SK-N-MC (cell line): Measurements from ENCODE around the gene JAZF1.

Experiments used
- DNase-seq: peaks from one replicate; pipeline ENCODE4 v3.0.0-alpha.2; 2011; ENCODE audit warnings: low read depth, low spot score
- H3K27ac ChIP-seq: fragments of 200-600 bp; sonication (generic); 2 replicates; pipeline ENCODE4 v1.5.1; 2016; ENCODE audit warnings: mixed run types
- H3K36me3 ChIP-seq: fragments of 200-600 bp; sonication (generic); 2 replicates; pipeline ENCODE4 v1.6.1; 2017; ENCODE audit warnings: antibody characterized with exemption, low read length, mixed read lengths; ENCODE audit not compliant: insufficient read depth
- H3K4me3 ChIP-seq: fragments of 200-600 bp; sonication (generic); 2 replicates; pipeline ENCODE4 v1.5.1; 2016
- H3K9ac ChIP-seq: fragments of 200-600 bp; sonication (generic); 2 replicates; pipeline ENCODE4 v1.8.0; 2017; ENCODE audit warnings: mixed run types, mixed read lengths; ENCODE audit not compliant: insufficient read length
- H3K9me3 ChIP-seq: fragments of 200-600 bp; sonication (generic); 2 replicates; pipeline ENCODE4 v1.6.1; 2017; ENCODE audit warnings: low read depth, mild to moderate bottlenecking, antibody characterized with exemption, low read length, moderate library complexity, mixed read lengths
- EZH2 ChIP-seq: fragments of 200-600 bp; sonication (generic); IDR thresholded peaks from one replicate; pipeline ENCODE4 v1.6.1; 2017; ENCODE audit warnings: antibody characterized with exemption
- FOXP2 ChIP-seq: optimal IDR thresholded peaks from 2 replicates; pipeline ENCODE3; 2011; ENCODE audit warnings: mild to moderate bottlenecking, moderate library complexity; ENCODE audit not compliant: insufficient read depth; ENCODE audit errors: extremely low read length, control extremely low read depth
- POLR2AphosphoS5 ChIP-seq: IDR thresholded peaks from 2 replicates; pipeline ENCODE4 v1.6.1; 2012; ENCODE audit warnings: mild to moderate bottlenecking, low read depth, low read length, borderline replicate concordance

The JAZF1 gene

DNA sequence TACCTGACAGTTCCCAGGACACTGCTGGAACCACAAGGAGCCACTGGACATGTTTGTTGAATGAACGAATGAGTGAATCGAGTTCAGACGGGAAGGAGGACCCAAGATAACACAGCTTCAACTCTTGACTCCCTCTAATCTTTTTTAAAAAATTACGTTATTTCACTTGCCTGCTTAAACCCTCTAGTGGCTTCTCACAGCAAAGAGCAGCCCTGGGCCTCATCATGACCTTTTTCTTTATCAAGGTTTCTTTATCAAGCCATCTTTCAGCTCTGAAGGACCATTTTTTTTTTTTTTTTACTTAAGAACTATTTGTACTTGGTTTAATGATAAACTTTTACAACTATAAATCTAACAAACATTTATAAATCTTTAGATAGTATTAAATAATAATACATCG is 330.1 kb downstream of the JAZF1 start:
- TF ChIP-seq POLR2AphosphoS5 (no peak), EZH2 (no peak), FOXP2 (no peak)
- H3K9ac ChIP-seq: no peak overlapping the region
- no peak overlapping the region for H3K27ac ChIP-seq
- no peaks in the 10 kb centered on the region for H3K36me3 ChIP-seq
- no peaks in the 10 kb centered on the region for H3K9me3 ChIP-seq
- H3K4me3 ChIP-seq: no peak overlapping the region
- no peak for DNase-seq

DNA sequence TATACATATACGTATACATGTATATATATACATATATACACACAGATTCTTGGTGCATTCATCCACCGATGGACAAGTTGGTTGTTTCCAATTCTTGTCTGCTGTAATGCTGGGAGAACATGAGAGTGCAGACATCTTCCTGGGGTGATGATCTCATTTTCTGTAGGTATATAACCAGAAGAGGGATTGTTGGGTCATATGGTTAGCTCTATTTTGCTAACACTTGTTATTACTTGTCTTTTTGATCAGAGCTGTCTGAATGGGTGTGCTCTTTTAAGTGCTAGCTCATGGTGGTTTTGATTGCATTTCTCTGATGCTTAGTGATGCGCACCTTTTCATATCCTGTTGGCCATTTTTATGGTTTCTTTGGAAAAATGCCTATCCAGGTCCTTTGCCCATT is 334.2 kb downstream of the JAZF1 start:
- no peak overlapping the region for H3K9ac ChIP-seq
- TF ChIP-seq EZH2 (no peak), POLR2AphosphoS5 (no peak)
- no peaks in the 10 kb centered on the region for H3K9me3 ChIP-seq
- H3K4me3 ChIP-seq: no peak overlapping the region
- H3K36me3 ChIP-seq: no peaks in the 10 kb centered on the region
- H3K27ac ChIP-seq: no peak overlapping the region
- DNase-seq: no peak

DNA sequence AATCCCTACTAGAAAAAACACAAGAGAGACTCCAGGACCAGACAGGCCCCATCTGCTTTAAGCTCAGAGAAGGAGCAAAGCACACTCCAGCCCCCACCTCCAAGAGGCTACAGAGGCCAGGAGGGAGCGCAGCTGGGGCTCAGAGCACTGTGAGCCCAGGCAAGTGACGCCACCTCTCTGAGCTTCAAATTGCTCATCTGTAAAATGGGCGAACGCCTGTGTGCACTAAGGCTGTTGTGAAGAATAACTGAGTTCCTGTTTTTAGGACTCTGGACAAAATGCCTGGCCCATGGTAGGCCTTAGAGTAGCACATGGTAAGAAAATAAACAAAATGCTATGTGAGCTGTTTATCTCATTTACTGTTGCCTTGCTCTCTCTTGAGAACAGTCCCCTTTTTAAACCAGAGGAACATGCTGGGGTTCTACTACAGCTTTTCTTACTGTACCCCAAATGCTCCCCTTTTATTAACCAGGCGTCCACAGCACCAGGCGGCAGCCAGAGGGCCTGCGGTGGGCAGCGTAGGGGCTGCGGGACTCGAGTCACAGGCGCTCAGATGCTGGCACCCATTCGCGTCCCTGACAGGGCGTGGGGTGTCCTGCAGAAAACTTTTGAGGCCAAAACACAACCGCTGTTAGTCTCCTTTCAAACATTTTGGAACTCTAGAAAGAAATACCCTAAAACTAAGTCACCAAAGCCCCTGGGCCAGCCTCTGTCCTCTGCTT is 336.9 kb downstream of the JAZF1 start:
- Histone ChIP-seq H3K9ac (no peak overlapping the region), H3K36me3 (no peaks in the 10 kb centered on the region), H3K27ac (no peak overlapping the region), H3K9me3 (no peaks in the 10 kb centered on the region), H3K4me3 (no peak overlapping the region)
- no peak for TF ChIP-seq POLR2AphosphoS5
- no peak for TF ChIP-seq FOXP2
- no peak for TF ChIP-seq EZH2
- no peak for DNase-seq

DNA sequence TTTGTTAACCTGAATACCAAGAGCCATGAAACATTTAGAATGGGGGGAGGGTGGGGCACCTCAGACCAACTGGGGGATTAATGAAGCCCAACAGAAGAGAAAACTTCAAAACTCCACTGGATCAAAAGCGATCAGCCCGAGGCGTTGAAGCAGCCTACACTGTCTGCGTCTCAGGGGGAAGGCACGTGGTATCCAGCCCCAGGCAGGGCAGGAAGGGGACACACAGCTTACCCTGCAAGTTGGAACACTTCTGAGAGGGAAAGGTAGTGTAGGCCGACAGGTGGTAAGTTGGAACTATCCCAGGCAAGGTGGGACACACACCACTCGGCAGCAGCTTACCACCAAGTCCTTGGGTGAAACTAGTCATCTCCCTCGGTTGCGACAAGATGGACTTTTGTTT is 337.7 kb downstream of the JAZF1 start:
- Histone ChIP-seq H3K9ac (no peak overlapping the region), H3K27ac (no peak overlapping the region), H3K4me3 (no peak overlapping the region), H3K9me3 (no peaks in the 10 kb centered on the region), H3K36me3 (no peaks in the 10 kb centered on the region)
- TF ChIP-seq EZH2: no peak
- TF ChIP-seq FOXP2: no peak
- no peak for TF ChIP-seq POLR2AphosphoS5
- no peak for DNase-seq

DNA sequence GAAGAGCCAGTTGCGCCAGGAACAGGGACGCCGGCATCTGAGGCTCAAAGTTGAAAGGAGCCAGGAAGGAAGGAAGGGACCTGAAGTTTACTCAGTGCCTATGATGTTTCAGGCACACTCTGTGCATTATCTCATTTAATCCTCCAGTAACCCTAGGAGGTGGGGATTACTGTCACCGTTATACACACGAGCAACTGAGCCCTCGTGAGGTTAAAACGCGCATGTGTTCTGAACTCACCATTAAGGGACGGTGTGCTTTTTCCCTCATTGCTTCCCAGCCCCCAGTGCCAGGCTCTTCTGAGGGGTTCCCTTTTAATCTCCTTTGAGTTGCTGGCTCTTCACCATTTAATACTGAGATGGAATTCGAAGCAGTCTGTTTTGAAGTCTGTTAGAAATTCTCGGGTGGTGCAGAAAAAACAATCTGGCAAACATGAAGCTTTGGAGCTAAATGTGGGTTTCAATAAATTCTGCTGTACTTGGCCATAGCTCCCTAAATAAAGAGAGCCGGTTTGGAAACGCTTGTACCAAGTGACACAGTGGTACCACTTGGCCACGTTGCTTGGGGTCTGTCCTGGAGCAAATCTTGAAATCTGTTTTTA is 338.4 kb downstream of the JAZF1 start:
- no peak overlapping the region for H3K4me3 ChIP-seq
- no peaks in the 10 kb centered on the region for H3K36me3 ChIP-seq
- TF ChIP-seq POLR2AphosphoS5: no peak
- no peak for TF ChIP-seq EZH2
- no peak for TF ChIP-seq FOXP2
- DNase-seq: no peak
- no peaks in the 10 kb centered on the region for H3K9me3 ChIP-seq
- no peak overlapping the region for H3K27ac ChIP-seq
- no peak overlapping the region for H3K9ac ChIP-seq

DNA sequence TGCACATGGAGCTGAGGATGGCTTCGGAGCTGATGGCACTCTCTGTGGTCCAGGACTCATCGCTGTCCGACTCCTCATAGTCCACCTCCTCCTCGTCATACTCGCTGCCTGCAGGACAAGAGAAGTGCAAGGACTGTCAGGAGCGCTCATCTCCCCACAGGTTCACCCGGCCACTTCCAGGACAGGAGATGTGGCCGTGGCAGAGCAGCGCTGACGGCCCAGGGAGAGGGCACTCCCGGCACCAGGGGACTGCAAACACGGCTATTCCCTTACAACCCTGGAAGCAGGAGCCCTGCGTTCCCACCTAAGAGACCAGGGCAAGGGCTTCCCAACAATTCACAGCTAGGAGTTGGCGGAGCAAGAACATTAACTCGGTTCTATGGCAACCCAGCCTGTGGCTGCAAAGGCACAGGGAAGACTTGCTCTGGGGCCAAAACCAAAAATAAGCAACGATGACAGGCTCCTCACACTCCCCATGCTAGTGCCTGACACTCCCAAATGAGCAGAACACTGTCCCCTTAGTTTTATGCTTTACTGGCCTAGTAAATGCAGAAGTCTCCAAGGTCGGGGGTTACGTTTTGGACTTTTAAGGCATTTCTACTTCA is 339.7 kb downstream of the JAZF1 start:
- TF ChIP-seq FOXP2 (no peak), EZH2 (no peak)

DNA sequence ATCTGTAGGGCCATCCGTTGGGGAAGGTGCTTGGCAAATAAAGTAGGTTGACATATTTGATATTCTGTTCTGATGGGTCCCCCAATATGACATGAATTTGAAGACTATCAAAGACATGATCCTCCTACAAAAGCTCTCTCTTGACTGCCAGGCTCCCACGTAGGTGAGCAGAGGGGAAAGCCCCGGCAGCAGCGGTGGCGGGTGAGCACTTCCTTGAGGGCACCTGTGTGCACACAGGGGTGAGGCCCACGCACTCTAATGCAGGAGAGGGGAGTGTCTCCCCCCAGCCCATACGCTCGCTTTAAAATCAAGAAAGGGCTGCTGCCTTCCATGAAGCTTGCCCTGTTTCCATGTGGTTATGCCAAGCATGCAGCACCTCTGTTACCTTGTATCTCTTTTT is 340.3 kb downstream of the JAZF1 start:
- H3K27ac ChIP-seq: no peak overlapping the region
- TF ChIP-seq EZH2 (no peak), POLR2AphosphoS5 (no peak), FOXP2 (no peak)
- no peak overlapping the region for H3K4me3 ChIP-seq
- no peak for DNase-seq
- H3K9ac ChIP-seq: no peak overlapping the region
- no peaks in the 10 kb centered on the region for H3K36me3 ChIP-seq
- H3K9me3 ChIP-seq: no peaks in the 10 kb centered on the region

More for the DNA sequence above, 339.7 kb downstream of the JAZF1 start:
- Histone ChIP-seq H3K36me3 (no peaks in the 10 kb centered on the region), H3K9ac (no peak overlapping the region), H3K9me3 (no peaks in the 10 kb centered on the region), H3K4me3 (no peak overlapping the region), H3K27ac (no peak overlapping the region)
- no peak for DNase-seq

DNA sequence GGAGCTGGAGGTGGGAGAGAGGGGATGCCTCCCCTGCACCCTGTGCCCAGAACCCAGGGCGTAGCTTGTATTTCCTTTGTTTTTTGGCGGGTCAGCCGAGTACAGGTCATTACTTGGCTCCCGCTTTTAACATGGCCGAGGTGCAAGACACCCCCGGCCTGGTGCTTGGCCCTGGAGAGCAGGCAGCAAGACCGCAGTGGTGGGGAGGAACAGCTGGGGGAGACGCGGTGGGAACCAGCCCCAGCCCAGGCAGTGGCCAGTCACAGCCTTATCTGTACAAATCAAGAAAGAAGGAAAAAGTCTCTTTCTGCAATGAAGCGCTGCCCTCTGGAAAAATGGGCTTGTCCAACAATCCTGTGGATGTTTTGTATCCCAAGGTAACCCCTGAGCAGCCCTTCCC is 341.5 kb downstream of the JAZF1 start:
- Histone ChIP-seq H3K9me3 (no peaks in the 10 kb centered on the region), H3K4me3 (no peak overlapping the region), H3K27ac (no peak overlapping the region), H3K9ac (no peak overlapping the region), H3K36me3 (no peaks in the 10 kb centered on the region)
- no peak for TF ChIP-seq EZH2
- TF ChIP-seq POLR2AphosphoS5: no peak
- TF ChIP-seq FOXP2: no peak
- no peak for DNase-seq

DNA sequence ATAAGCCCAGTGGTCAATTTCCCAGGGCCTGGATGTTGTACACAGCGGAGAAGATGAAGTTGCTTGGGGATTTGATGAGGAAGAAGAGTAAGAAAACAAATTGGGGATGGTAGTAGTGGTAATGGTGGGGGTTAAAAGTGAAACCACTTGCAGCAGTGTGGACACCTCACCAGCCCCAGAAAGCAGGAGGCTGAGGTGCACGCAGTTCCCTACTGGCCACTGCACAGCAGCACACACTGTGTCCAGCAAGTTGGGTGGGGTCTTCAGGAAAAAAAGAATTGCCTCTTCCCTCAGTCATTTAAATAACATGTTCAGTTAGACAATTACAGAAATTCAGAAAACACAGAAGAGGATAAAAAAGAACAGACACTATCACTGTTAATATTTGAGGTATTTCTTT is 344.1 kb downstream of the JAZF1 start:
- DNase-seq: no peak
- no peak for TF ChIP-seq POLR2AphosphoS5
- no peak for TF ChIP-seq EZH2
- TF ChIP-seq FOXP2: no peak
- Histone ChIP-seq H3K9ac (no peak overlapping the region), H3K36me3 (no peaks in the 10 kb centered on the region; the same call in 1 of the 2 replicates), H3K9me3 (no peaks in the 10 kb centered on the region), H3K4me3 (no peak overlapping the region), H3K27ac (no peak overlapping the region)
